B cell (primary cell): ENCODE measurements around the gene PPM1N.

ENCODE experiments used
- CTCF ChIP-seq: fragments of 200-600 bp; IDR thresholded peaks from one replicate; pipeline ENCODE4 v1.8.0; 2022; ENCODE audit warnings: antibody characterized with exemption, mild to moderate bottlenecking
- EZH2 ChIP-seq: IDR thresholded peaks from 2 replicates; pipeline ENCODE4 v1.6.1; 2012; ENCODE audit warnings: borderline replicate concordance, low read depth, mild to moderate bottlenecking, moderate library complexity, low read length; ENCODE audit not compliant: insufficient read depth, poor library complexity, severe bottlenecking

DNA sequence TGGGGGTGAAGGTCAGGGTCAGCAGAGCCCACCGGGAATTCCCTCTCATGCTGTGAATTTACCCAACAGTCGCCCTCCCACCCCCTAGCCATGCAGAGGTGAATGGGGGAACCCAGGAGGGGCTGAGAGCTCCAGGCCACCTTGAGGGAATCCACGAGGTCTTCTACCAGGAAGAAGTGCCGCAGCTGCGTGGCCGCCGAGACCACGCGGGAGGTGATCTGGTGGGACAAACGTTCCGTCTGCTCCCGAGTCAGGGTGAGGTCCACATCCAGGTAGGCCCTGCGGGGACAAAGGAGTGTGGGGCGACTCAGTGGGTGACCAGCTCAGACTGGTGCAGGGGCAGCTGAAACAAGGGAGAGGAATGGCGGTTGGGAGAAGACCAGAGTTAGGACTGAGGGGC, 9.5 kb upstream of the PPM1N start:
- TF ChIP-seq CTCF (no peak), EZH2 (no peak)
